Measurements from ENCODE around the gene HOXD3. TPM values are rescaled to one million over a fixed set of nuclear protein-coding genes. Genes with fewer than 3 reads are reported as not detected.

HOXD3 gene
- polyA plus RNA-seq, 2 of the 4 experiments (the other 2 are of a cell fraction), result 0.18 to 0.27 TPM

- no peak overlapping the region for H3K4me2 ChIP-seq
- H3K4me3 ChIP-seq, result no peak overlapping the region
- H3K9me3 ChIP-seq, result no peaks in the 10 kb centered on the region
- TF ChIP-seq MYC (IDR thresholded peaks at IDR 0.05; ENCODE audit: borderline replicate concordance, low read length), result no peak
- TF ChIP-seq MAX (IDR thresholded peaks at IDR 0.05), result no peak
- TF ChIP-seq REST (IDR thresholded peaks at IDR 0.05), result no peak
- TF ChIP-seq ZNF302 (CRISPR knock-in tag; IDR thresholded peaks at IDR 0.05), result no peak
- TF ChIP-seq GATA3 (IDR thresholded peaks at IDR 0.05; ENCODE audit: borderline replicate concordance), result no peak
- ATAC-seq (no peak), DNase-seq (ENCODE audit: low read depth in 1 of 2, low spot score in 1 of 2) (no peak), FAIRE-seq (no peak)
- H3K27ac ChIP-seq, result no peak overlapping the region
- CTCF ChIA-PET, result interaction anchor here (0.6 to 1.8 kb wide), 3 partner anchors 8 to 490 kb away, joined by 3 to 5 read pairs (median 5); no protein-coding TSS in a partner anchor
- 81% methylated on average over 25 of the region's 31 CpGs for WGBS (ENCODE audit: missing lambda C conversion rate)
- no peaks in the 10 kb centered on the region for H3K4me1 ChIP-seq
- POLR2A ChIA-PET, result no interaction called here
These were observed 9.2 kb upstream of the HOXD3 start for GRCh38 chr2:176147800-176148496.

GRCh38 chr2:176148751-176149421, 8.2 kb upstream of the HOXD3 start:
- no peak overlapping the region for H3K4me2 ChIP-seq
- TF ChIP-seq CHD4 (IDR thresholded peaks at IDR 0.05; ENCODE audit: borderline replicate concordance) (no peak), RARB (CRISPR knock-in tag; IDR thresholded peaks at IDR 0.05) (no peak), ZSCAN20 (CRISPR knock-in tag; IDR thresholded peaks at IDR 0.05) (no peak), MAFK (IDR thresholded peaks at IDR 0.05; ENCODE audit: partially characterized antibody) (no peak), HOXB13 (CRISPR knock-in tag; IDR thresholded peaks at IDR 0.05; ENCODE audit: low read depth) (no peak), PBX3 (IDR thresholded peaks at IDR 0.05) (no peak), MYC (IDR thresholded peaks at IDR 0.05; ENCODE audit: borderline replicate concordance, low read length) (no peak), RFX5 (IDR thresholded peaks at IDR 0.05) (no peak), TP53 (CRISPR knock-in tag; IDR thresholded peaks at IDR 0.05) (no peak), HMGXB4 (CRISPR knock-in tag; IDR thresholded peaks at IDR 0.05; ENCODE audit: borderline replicate concordance) (no peak), EHMT2 (IDR thresholded peaks at IDR 0.05; ENCODE audit: low read depth) (no peak), TFCP2L1 (CRISPR knock-in tag; IDR thresholded peaks at IDR 0.05) (no peak), KDM5A (IDR thresholded peaks at IDR 0.05) (no peak), ZC3H11A (IDR thresholded peaks at IDR 0.05) (no peak), BCL3 (IDR thresholded peaks at IDR 0.05) (no peak), BHLHE40 (IDR thresholded peaks at IDR 0.05; ENCODE audit: low read depth, low read length) (no peak), HES2 (IDR thresholded peaks at IDR 0.05) (no peak), NR3C1 (IDR thresholded peaks at IDR 0.05) (no peak), PHF8 (IDR thresholded peaks at IDR 0.05; ENCODE audit: borderline replicate concordance, low read depth) (no peak)
- WGBS (ENCODE audit: missing lambda C conversion rate), result 80% methylated on average over 11 of the region's 11 CpGs
- no peak for DNase-seq (ENCODE audit: low read depth in 1 of 2, low spot score in 1 of 2)
- CTCF ChIA-PET, result interaction anchor here (1.5 kb wide), 1 partner anchor 9 kb away, joined by 5 read pairs; no protein-coding TSS in a partner anchor
- no peak for ATAC-seq
- H3K9me3 ChIP-seq, result no peaks in the 10 kb centered on the region
- no peak overlapping the region for H3K4me3 ChIP-seq
- no peaks in the 10 kb centered on the region for H3K4me1 ChIP-seq
- FAIRE-seq, result no peak
- no peak overlapping the region for H3K27ac ChIP-seq
- POLR2A ChIA-PET, result no interaction called here

Data from A549 (cell line).